NCI-H345 treated with DMSO at 0.1 percent for 48 hours (cell line): ENCODE data around the gene ENPP6.
A peak's percentile ranks its signal among the peaks of the same experiment; 100 is the strongest.

Experiments
- DNase-seq: peaks from one replicate; lab custom pipeline; 2025; ENCODE audit not compliant: unreplicated experiment; lab: John Stamatoyannopoulos, UW

Gene ENPP6

DNA sequence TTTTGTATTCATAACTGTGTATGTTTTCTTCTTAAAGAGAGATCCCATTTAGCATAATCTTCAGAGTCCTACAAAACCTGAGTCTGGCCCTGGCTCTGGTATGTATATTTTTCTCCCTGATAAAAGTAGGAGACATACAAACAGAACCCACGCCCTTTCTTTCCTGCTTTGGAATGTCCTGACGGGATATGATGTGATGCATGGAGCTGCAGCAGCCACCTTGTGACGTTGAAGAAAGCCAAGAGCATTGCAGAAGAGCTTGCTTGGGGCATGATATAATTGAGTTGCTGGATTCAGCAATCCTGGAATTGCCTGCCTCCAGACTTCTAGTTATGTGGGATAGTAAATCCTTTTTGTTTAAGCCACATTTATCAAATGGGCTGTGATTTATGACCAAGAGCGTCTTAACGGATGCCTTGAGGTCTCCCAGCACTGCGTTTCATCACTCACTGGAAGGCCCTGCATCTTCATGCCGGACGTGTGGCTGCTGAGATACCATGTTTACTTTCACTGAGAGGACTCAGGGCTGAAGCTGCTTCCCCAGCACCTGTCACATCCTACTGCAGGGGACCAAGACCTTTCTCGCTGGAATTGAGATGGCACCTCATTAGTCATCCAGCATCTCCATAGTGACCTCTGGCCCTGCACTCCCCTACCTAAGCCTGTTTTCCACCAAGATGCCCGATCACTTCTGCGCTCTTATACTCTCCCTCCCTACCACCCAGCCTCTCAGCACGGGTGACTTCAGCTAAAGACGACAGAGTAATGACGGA, 107.0 kb downstream of the ENPP6 start:
- no peak for DNase-seq

GRCh38 chr4:184108006-184108501, 109.6 kb downstream of the ENPP6 start:
- DNase-seq: no peak

- DNase-seq: no peak
These were observed 113.1 kb downstream of the ENPP6 start for GRCh38 chr4:184104419-184105101.

GRCh38 chr4:184103527-184104264, 114.0 kb downstream of the ENPP6 start:
- DNase-seq: no peak

GRCh38 chr4:184102927-184103326, 114.7 kb downstream of the ENPP6 start:
- no peak for DNase-seq

DNA sequence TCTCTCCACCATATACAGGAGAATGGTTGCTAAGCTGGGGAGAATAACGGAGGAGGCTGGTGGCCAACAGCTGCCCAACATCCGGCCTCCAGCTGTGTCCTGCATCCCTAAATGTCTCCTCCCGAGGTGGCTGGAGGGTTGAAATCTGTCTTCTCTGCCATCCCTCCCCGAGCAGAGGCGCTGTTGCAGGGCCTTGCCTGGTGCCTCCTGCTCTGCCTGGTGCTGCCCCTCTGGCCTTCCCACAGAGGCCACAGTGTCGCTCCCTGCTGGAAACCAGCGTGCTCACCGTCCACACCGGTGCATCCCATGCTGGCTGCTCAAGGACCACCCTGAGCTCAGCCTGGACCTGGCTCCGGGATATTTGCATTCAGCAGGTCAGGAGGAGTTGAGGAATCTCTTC, 115.2 kb downstream of the ENPP6 start:
- DNase-seq: no peak

DNA sequence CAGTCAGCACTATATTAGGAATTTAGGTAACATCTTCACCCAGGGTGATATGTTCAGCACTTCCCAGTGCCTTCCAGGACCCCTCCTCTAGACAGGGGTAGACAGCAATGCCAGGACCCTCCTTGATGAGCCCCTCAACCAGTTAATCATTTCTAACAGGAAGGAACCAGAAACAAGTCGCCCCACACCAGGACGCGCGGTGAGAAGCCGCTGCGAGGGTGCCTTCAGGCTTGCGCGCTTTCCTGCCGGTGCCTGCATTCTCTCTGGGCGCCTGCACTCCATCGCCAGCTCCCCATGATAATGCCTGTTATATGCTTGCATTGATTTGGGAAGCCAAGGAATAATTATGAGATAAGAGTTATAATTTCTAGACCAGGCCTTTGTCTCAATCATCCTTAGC, 116.0 kb downstream of the ENPP6 start:
- DNase-seq: no peak

DNA sequence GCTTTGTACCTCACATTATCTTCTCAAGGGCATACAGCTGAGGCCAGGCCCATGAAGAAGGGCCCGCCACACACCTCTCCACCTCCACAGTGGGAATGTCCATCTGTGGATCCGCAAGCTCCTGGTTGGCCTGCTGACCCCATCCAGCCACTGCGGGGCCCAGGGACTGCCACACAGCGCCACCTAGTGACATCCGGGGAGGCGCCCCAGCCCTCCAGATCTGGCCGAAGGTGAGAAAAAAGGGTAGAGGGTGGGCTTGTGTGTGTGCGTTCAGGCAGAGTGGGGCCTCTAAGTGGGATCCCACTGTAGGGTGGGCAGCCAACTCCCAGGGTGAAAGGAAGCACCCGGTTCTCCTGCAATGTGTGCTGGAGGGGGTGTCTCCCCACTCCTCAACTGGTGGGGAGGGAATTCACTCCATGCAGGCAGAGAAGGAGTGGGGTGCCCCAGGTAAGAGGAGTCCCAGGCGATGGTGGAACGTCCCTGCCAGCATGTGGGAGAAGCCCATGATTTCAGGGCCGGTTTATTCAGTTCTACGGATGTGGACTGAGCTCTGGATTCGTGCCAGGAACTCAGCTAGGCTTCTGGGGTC, 117.3 kb downstream of the ENPP6 start:
- peak; percentile 7 for DNase-seq

GRCh38 chr4:184099535-184099966, 118.1 kb downstream of the ENPP6 start:
- no peak for DNase-seq

DNA sequence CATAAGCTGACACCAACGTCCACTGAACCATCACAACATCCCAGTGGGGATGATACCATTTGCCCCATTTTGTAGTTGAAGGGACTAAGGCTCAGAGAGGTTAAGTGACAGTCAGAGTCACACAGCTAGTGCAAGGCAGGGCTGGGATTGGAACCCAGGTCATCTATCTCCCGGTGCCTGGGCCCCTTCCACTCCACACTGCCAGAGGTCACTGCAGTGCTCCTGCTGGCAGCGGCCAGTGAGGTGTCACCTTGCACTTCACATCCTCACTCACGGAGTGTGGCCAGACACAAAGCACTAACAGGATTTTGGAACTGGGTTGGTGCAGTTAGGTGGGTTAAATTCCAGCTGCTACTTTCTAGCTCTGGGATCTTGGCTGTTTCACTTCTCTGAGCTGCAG, 118.7 kb downstream of the ENPP6 start:
- no peak for DNase-seq

- DNase-seq: no peak
These were observed 119.9 kb downstream of the ENPP6 start for GRCh38 chr4:184097815-184098214.

- DNase-seq: no peak
These were observed 120.5 kb downstream of the ENPP6 start for GRCh38 chr4:184097241-184097605.

GRCh38 chr4:184096561-184097240, 121.0 kb downstream of the ENPP6 start:
- DNase-seq: no peak

GRCh38 chr4:184094532-184095159, 123.0 kb downstream of the ENPP6 start:
- no peak for DNase-seq

DNA sequence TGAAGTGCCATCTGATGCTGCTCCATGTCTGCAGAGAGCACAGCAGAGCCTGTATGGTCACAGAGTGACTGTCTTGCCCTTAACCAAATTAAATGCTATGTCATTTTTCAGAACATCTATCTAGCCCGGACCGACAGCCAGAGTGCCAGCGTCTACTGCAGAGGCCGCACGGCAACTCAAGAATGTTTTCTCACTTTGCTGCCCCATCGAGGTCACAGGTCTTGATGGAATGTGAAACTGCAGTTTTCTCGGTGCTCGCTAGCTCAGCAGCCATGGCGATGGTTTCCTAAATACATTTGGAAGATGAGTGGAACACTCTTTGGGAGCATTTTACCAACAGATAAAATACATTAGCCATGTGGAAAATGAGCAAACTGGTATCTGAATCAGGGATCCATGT, 125.7 kb downstream of the ENPP6 start:
- DNase-seq: no peak

DNA sequence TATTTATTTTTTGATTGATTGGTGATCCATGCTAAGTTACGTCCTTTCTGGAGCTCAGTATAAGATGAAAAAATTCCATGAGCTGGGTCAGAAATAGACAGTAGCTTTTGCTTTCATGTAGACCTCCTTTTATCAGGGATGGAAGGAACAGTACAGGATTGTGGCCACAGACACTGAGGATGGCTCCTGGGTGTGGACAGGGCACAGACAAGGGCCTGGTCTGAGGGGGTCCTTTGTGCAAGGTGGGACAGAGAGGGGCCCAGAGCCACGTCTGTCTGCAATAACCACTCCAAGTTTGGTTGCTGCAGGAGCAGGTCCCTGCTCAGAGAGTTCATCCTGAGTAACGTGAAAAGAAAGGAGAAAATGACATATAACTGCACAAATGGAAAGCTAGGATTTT, 127.1 kb downstream of the ENPP6 start:
- no peak for DNase-seq

- DNase-seq: no peak
These were observed 137.0 kb downstream of the ENPP6 start for GRCh38 chr4:184080674-184081073.

GRCh38 chr4:184074677-184075388, 142.8 kb downstream of the ENPP6 start:
- DNase-seq: no peak

- DNase-seq: no peak
These were observed 149.6 kb downstream of the ENPP6 start for GRCh38 chr4:184067931-184068554.
